ENCODE measurements around the gene POU5F1.
"Not testable (repeated sequence)": the region's sequence is repeated elsewhere in the genome, so short reads cannot be mapped to it uniquely, and the experiment has no call there.

DNA sequence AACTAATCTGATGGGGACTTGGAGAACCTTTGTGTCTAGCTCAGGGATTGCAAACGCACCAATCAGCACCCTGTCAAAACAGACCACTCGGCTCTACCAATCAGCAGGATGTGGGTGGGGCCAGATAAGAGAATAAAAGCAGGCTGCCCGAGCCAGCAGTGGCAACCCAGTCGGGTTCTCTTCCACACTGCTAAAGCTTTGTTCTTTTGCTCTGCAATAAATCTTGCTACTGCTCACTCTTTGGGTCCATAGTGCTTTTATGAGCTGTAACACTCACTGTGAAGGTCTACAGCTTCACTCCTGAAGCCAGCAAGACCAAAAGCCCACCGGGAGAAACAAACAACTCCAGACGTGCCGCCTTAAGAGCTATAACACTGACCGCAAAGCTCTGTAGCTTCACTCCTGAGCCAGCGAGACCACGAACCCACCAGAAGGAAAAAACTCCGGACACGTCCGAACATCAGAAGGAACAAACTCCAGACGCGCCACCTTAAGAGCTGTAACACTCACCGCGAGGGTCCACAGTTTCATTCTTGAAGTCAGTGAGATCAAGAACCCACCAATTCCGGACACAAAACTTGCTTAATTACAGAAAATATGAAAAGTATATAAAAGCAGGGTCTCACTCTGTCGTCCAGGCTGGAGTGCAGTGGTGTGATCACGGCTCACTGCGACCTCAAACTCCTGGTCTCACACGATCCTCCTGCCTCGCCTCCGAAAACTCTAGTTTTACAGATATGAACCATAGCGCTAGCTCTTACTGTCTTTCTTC, 26.0 kb upstream of the POU5F1 start:
- TF ChIP-seq POLR2AphosphoS5 (IDR thresholded peaks at IDR 0.05; ENCODE audit: insufficient read depth in 1 of 2, low read depth in 1 of 2); POLR2A (IDR thresholded peaks at IDR 0.05): not testable (repeated sequence)
- TF ChIP-seq, protein P1, sequence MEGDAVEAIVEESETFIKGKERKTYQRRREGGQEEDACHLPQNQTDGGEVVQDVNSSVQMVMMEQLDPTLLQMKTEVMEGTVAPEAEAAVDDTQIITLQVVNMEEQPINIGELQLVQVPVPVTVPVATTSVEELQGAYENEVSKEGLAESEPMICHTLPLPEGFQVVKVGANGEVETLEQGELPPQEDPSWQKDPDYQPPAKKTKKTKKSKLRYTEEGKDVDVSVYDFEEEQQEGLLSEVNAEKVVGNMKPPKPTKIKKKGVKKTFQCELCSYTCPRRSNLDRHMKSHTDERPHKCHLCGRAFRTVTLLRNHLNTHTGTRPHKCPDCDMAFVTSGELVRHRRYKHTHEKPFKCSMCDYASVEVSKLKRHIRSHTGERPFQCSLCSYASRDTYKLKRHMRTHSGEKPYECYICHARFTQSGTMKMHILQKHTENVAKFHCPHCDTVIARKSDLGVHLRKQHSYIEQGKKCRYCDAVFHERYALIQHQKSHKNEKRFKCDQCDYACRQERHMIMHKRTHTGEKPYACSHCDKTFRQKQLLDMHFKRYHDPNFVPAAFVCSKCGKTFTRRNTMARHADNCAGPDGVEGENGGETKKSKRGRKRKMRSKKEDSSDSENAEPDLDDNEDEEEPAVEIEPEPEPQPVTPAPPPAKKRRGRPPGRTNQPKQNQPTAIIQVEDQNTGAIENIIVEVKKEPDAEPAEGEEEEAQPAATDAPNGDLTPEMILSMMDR (IDR thresholded peaks at IDR 0.05): not testable (repeated sequence)
